ENCODE results near the gene RANBP17.

- TF ChIP-seq POLR2AphosphoS5 (IDR thresholded peaks at IDR 0.05): no peak
- TF ChIP-seq, protein P1, sequence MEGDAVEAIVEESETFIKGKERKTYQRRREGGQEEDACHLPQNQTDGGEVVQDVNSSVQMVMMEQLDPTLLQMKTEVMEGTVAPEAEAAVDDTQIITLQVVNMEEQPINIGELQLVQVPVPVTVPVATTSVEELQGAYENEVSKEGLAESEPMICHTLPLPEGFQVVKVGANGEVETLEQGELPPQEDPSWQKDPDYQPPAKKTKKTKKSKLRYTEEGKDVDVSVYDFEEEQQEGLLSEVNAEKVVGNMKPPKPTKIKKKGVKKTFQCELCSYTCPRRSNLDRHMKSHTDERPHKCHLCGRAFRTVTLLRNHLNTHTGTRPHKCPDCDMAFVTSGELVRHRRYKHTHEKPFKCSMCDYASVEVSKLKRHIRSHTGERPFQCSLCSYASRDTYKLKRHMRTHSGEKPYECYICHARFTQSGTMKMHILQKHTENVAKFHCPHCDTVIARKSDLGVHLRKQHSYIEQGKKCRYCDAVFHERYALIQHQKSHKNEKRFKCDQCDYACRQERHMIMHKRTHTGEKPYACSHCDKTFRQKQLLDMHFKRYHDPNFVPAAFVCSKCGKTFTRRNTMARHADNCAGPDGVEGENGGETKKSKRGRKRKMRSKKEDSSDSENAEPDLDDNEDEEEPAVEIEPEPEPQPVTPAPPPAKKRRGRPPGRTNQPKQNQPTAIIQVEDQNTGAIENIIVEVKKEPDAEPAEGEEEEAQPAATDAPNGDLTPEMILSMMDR (IDR thresholded peaks at IDR 0.05): no peak
- no peak for TF ChIP-seq POLR2A (IDR thresholded peaks at IDR 0.05)
These were observed 388.9 kb downstream of the RANBP17 start for GRCh38 chr5:171250738-171251137.
